Lower leg skin (tissue), 4 donors: ENCODE data around the gene TM2D3. TPM values are rescaled to one million over a fixed set of nuclear protein-coding genes. Genes with fewer than 3 reads are reported as not detected.
"Not testable (repeated sequence)": the region's sequence is repeated elsewhere in the genome, so short reads cannot be mapped to it uniquely, and the experiment has no call there.

Experiments used
- DNase-seq, 2 donors: peaks; one replicate each; pipeline ENCODE4 v3.0.0-alpha.2; 2019; ENCODE audit warnings: low spot score in 2 of 2
- H3K4me3 ChIP-seq: fragments of 200-600 bp; sonication (generic); 2 replicates; pipeline ENCODE4 v1.5.1; 2017; ENCODE audit warnings: mild to moderate bottlenecking, low read depth; ENCODE audit not compliant: poor library complexity, severe bottlenecking
- CTCF ChIP-seq, 3 donors: fragments of 450-650 bp; IDR thresholded peaks; one replicate each; pipeline ENCODE4 v1.5.1; 2016; ENCODE audit warnings: antibody characterized with exemption in 3 of 3, mild to moderate bottlenecking in 3 of 3, moderate library complexity in 2 of 3
- POLR2A ChIP-seq, 2 donors: fragments of 450-650 bp; IDR thresholded peaks; one replicate each; pipeline ENCODE4 v1.6.1; 2016 to 2017; ENCODE audit warnings: antibody characterized with exemption in 2 of 2, mild to moderate bottlenecking in 1 of 2, moderate library complexity in 1 of 2
- WGBS, 2 donors: methylation state at CpG; one replicate each; pipeline ENCODE4 v1.1.5; 2018; 5-methylcytosine and 5-hydroxymethylcytosine counted together
- intact Hi-C: fragments of 100-400 bp; cut with DNase I; formaldehyde crosslinking; loops from one replicate; pipeline ENCODE4 v1.15.0; 2023; ENCODE audit warnings: low total_unique reads
- total RNA-seq, 4 donors: library from RNA; depleted of rRNA; stranded (reverse); fragments of >200 nt; gene quantifications; one replicate each; pipeline ENCODE4 v1.1.0, GENCODE V29; 2016

The TM2D3 gene
- total RNA-seq, 4 donors from 2014 or later = 33.8 to 59.4 (median 39.7) TPM

GRCh38 chr15:101637919-101638318 is 14.3 kb downstream of the TM2D3 start:
- no peak overlapping the region for H3K4me3 ChIP-seq
- DNase-seq = no peak
- TF ChIP-seq CTCF (IDR thresholded peaks at IDR 0.05) (no peak), POLR2A (IDR thresholded peaks at IDR 0.05) (no peak)
- intact Hi-C loops = loop anchor here (5.0 kb wide), 1 partner anchor 336 kb away; no protein-coding TSS in a partner anchor
- 80 to 84% methylated on average over 3 of the region's 3 CpGs for WGBS, 2 donors

DNA sequence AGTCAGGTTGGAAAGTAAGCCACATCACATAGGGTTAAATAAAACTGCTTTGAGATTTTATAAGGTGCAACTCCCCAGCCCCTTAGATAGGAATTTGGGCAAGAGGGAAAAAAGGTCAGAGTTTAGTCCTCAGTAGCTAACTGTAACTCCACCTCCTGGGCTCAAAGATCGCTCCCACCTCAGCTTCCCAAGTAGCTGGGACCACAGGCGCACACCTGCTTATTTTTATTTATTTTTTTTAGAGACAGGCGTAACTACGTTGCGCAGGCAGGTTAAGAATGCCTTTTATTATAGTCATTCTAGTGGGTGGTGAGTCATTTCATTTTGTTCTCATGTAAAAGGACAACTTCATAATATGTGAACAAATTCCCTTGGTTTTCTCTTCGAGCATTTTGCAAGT is 14.7 kb downstream of the TM2D3 start:
- TF ChIP-seq CTCF (IDR thresholded peaks at IDR 0.05) (no peak), POLR2A (IDR thresholded peaks at IDR 0.05) (no peak)
- DNase-seq = no peak
- 69 to 73% methylated on average over 6 of the region's 6 CpGs for WGBS, 2 donors
- H3K4me3 ChIP-seq = no peak overlapping the region
- intact Hi-C loops = loop anchor here (5.0 kb wide), 1 partner anchor 335 kb away; no protein-coding TSS in a partner anchor

GRCh38 chr15:101637038-101637437 is 15.1 kb downstream of the TM2D3 start:
- intact Hi-C loops = loop anchor here (5.0 kb wide), 1 partner anchor 335 kb away; no protein-coding TSS in a partner anchor
- WGBS, 2 donors = 82 to 88% methylated on average over 3 of the region's 3 CpGs
- no peak for DNase-seq
- no peak for TF ChIP-seq POLR2A (IDR thresholded peaks at IDR 0.05)
- TF ChIP-seq CTCF (IDR thresholded peaks at IDR 0.05) = no peak
- H3K4me3 ChIP-seq = no peak overlapping the region

- TF ChIP-seq CTCF (IDR thresholded peaks at IDR 0.05) (no peak), POLR2A (IDR thresholded peaks at IDR 0.05) (no peak)
- DNase-seq = no peak
- intact Hi-C loops = loop anchor here (5.0 kb wide), 1 partner anchor 334 kb away; no protein-coding TSS in a partner anchor
- H3K4me3 ChIP-seq = no peak overlapping the region
- WGBS, 2 donors = 81 to 82% methylated on average over 7 of the region's 7 CpGs
Measured at GRCh38 chr15:101635944-101636727, 16.0 kb downstream of the TM2D3 start.

DNA sequence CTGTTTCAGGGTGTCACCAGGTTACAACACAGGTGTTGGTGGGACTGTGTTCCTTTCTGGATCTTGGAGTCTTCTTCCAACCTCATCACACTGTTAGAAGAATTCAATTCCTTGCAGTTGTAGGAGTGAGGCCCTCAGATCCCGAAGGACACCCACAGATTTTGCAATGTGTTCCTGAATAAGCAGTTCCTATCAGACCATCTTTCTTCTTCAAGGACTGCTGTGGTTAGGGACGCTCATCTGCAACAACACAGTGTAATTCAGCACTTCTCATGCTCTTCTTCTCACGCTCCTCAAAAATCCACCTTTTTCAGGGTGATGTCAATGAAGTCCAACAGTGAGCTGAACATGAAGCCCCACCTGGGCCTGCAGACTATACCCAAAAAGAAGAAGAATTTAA is 18.8 kb downstream of the TM2D3 start:
- no peak for TF ChIP-seq CTCF (IDR thresholded peaks at IDR 0.05)
- no peak for TF ChIP-seq POLR2A (IDR thresholded peaks at IDR 0.05)
- intact Hi-C loops = no loop called here
- no peak overlapping the region for H3K4me3 ChIP-seq
- 90% methylated on average over 3 of the region's 3 CpGs for WGBS, 2 donors
- DNase-seq = no peak

DNA sequence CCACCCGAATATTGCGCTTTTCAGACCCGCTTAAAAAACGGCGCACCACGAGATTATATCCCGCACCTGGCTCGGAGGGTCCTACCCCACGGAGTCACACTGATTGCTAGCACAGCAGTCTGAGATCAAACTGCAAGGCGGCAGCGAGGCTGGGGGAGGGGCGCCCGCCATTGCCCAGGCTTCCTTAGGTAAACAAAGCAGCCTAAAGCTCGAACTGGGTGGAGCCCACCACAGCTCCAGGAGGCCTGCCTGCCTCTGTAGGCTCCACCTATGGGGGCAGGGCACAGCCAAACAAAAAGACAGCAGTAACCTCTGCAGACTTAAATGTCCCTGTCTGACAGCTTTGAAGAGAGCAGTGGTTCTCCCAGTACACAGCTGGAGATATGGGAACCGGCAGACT is 25.5 kb downstream of the TM2D3 start:
- DNase-seq, H3K4me3 ChIP-seq, intact Hi-C loops: not testable (repeated sequence)
- 92 to 95% methylated on average over 10 to 15 of the region's 15 CpGs for WGBS, 2 donors
